NT2/D1 (cell line): ENCODE data around the gene LIPC.

Experiments
- YY1 ChIP-seq: IDR thresholded peaks from 2 replicates; pipeline ENCODE4 v1.6.1; 2011; ENCODE audit not compliant: insufficient read length, insufficient read depth
- ZNF274 ChIP-seq: IDR thresholded peaks from 2 replicates; pipeline ENCODE4 v1.6.1; 2011; ENCODE audit warnings: mild to moderate bottlenecking, low read depth, low read length

- TF ChIP-seq YY1 = no peak
- no peak for TF ChIP-seq ZNF274
These were observed 176.4 kb downstream of the LIPC start for GRCh38 chr15:58608129-58608590.
